CD4-positive, alpha-beta T cell (primary cell): ENCODE data around the gene CYGB. TPM values are rescaled to one million over a fixed set of nuclear protein-coding genes. Genes with fewer than 3 reads are reported as not detected.
"Not testable (repeated sequence)": the region's sequence is repeated elsewhere in the genome, so short reads cannot be mapped to it uniquely, and the experiment has no call there.

ENCODE experiments used
- ATAC-seq: fragments of 200-7000 bp; cut with Tn5 transposase; one replicate; pipeline ENCODE4 v1.10.0; 2022; ENCODE audit warnings: mild to moderate bottlenecking; ENCODE audit not compliant: poor library complexity
- CTCF ChIA-PET: fragments of 350-600 bp; sonication (Branson Sonifier 250); formaldehyde crosslinking; loops from one replicate; lab custom pipeline; 2021; ENCODE audit warnings: antibody characterized with exemption, inconsistent platforms; lab: Charles Lee
- POLR2A ChIA-PET: fragments of 350-600 bp; sonication (Branson Sonifier 250); formaldehyde crosslinking; loops from one replicate; lab custom pipeline; 2021; ENCODE audit warnings: antibody characterized with exemption, inconsistent platforms; lab: Charles Lee
- DNase-seq, 14 experiments: peaks; one replicate each; pipeline ENCODE4 v3.0.0-alpha.2; 2013 to 2020; ENCODE audit warnings: mixed read lengths in 2 of 14
- H3K27ac ChIP-seq, 2 donors: one replicate each; pipeline versions ENCODE4 v1.5.1 to v1.7.0; 2013; ENCODE audit warnings: low read length in 2 of 2, low read depth in 1 of 2, mild to moderate bottlenecking in 1 of 2
- H3K27me3 ChIP-seq, 2 experiments: 1 replicate in 1 of 2; 2 replicates in 1 of 2; pipeline versions ENCODE4 v1.6.1 to v1.7.0; 2013; ENCODE audit warnings: low read length in 2 of 2, control low read depth in 1 of 2, mild to moderate bottlenecking in 1 of 2, moderate library complexity in 1 of 2; ENCODE audit not compliant: insufficient read depth in 2 of 2, control insufficient read depth in 1 of 2
- H3K36me3 ChIP-seq: one replicate; pipeline ENCODE4 v1.6.1; 2013; ENCODE audit warnings: low read length, control low read depth; ENCODE audit not compliant: insufficient read depth
- H3K4me1 ChIP-seq: one replicate; pipeline ENCODE4 v1.6.1; 2013; ENCODE audit warnings: low read length, control low read depth; ENCODE audit not compliant: insufficient read depth
- H3K4me3 ChIP-seq: one replicate; pipeline ENCODE4 v1.5.1; 2013; ENCODE audit warnings: mild to moderate bottlenecking, low read length, moderate library complexity
- H3K9me3 ChIP-seq, 2 experiments: 1 replicate in 1 of 2; 2 replicates in 1 of 2; pipeline versions ENCODE4 v1.6.1 to v1.7.0; 2013; ENCODE audit warnings: low read length in 2 of 2, mild to moderate bottlenecking in 2 of 2, control low read depth in 1 of 2, moderate library complexity in 1 of 2; ENCODE audit not compliant: control insufficient read depth in 1 of 2, insufficient read depth in 1 of 2
- H3K27ac Mint-ChIP-seq: one replicate; pipeline ENCODE4 v1.8.0; 2020; ENCODE audit warnings: mixed read lengths
- H3K27me3 Mint-ChIP-seq: one replicate; pipeline ENCODE4 v1.8.0; 2021; ENCODE audit warnings: mixed read lengths
- H3K36me3 Mint-ChIP-seq: one replicate; pipeline ENCODE4 v1.8.0; 2021; ENCODE audit warnings: low read depth, mixed read lengths
- H3K4me1 Mint-ChIP-seq: one replicate; pipeline ENCODE4 v1.8.0; 2021; ENCODE audit warnings: low read depth, mixed read lengths
- H3K4me3 Mint-ChIP-seq: one replicate; pipeline ENCODE4 v1.8.0; 2020; ENCODE audit warnings: mild to moderate bottlenecking, mixed read lengths
- H3K9me3 Mint-ChIP-seq: one replicate; pipeline ENCODE4 v1.8.0; 2020; ENCODE audit warnings: mixed read lengths
- intact Hi-C, 2 experiments: fragments of 100-400 bp; cut with DNase I in 1 of 2; cut with micrococcal nuclease in 1 of 2; formaldehyde crosslinking; loops; one replicate each; pipeline versions ENCODE4 v1.15.1 to v1.9.0; 2023 to 2025; cut with DNase I, micrococcal nuclease
- total RNA-seq, 174 experiments: library from RNA in 2 of 174; stranded (reverse) in 2 of 174; gene quantifications; one replicate each; pipeline ENCODE4 v1.2.3 and lab custom pipeline; 2021 to 2026
- TF ChIP-seq, protein P1 (sequence below): fragments of 200-600 bp; IDR thresholded peaks from one replicate; pipeline ENCODE4 v1.8.0; 2022; ENCODE audit warnings: antibody characterized with exemption, mild to moderate bottlenecking

Gene CYGB
- total RNA-seq, 2 experiments from 2014 or later = not detected

DNA sequence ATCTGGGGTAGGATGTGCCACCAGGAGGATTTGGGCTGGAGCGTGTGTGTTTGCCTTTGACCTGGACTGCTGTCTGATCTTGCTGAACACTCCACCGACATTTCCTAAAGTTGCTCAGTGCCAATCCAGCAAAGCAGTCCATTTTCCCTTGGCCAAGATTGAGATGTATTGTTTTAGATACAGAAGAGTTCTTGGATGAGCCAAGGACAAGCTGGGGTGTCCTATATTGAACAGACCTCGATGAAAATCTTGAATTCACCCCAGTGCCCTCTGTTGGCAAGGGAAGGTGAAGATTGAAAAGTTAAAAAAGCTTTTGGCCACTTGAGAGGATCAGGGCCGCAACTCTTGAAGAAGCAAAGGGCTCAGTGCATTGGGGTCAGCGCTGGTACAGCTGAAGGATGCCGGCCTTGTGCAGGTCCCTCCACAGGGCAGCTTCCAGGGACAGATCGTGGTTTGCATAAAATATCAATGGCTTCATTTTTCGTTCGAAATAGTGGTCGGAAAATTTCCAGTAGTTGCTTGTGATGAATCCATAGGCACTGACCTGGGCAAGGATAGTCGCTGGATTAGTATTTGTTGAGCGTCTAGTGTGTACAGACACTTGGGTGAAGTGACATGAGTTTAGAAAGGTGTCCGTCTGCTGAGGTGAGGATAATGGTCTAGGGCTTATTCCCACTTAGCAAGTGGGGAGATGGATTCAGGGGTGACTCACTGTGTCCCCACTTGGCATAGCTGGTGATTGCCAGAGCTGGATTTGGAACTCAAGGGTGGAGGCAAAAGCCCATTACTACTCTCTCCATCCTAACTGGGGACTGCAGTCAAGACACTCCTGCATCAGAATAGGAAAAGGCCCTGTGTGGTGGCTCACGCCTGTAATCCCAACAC is 28.5 kb upstream of the CYGB start:
- intact Hi-C loops = no loop called here
- H3K27me3 Mint-ChIP-seq = peaks cover 4% of the 10 kb centered on the region
- TF ChIP-seq, protein P1, sequence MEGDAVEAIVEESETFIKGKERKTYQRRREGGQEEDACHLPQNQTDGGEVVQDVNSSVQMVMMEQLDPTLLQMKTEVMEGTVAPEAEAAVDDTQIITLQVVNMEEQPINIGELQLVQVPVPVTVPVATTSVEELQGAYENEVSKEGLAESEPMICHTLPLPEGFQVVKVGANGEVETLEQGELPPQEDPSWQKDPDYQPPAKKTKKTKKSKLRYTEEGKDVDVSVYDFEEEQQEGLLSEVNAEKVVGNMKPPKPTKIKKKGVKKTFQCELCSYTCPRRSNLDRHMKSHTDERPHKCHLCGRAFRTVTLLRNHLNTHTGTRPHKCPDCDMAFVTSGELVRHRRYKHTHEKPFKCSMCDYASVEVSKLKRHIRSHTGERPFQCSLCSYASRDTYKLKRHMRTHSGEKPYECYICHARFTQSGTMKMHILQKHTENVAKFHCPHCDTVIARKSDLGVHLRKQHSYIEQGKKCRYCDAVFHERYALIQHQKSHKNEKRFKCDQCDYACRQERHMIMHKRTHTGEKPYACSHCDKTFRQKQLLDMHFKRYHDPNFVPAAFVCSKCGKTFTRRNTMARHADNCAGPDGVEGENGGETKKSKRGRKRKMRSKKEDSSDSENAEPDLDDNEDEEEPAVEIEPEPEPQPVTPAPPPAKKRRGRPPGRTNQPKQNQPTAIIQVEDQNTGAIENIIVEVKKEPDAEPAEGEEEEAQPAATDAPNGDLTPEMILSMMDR = no peak
- peaks cover 48% of the 10 kb centered on the region for H3K4me1 Mint-ChIP-seq
- no peaks in the 10 kb centered on the region for H3K9me3 Mint-ChIP-seq
- Histone ChIP-seq H3K27me3 (no peaks in the 10 kb centered on the region), H3K27ac (no peak overlapping the region), H3K36me3 (peaks cover 51% of the 10 kb centered on the region), H3K4me3 (no peak overlapping the region), H3K9me3 (peaks cover 0 to 6% of the 10 kb centered on the region in 2 experiments), H3K4me1 (peaks cover 39% of the 10 kb centered on the region)
- no peak for DNase-seq
- no peak overlapping the region for H3K4me3 Mint-ChIP-seq
- ATAC-seq = no peak
- ChIA-PET POLR2A (no interaction called here), CTCF (interaction anchor here (1.5 kb wide), 1 partner anchor 43 kb away, joined by 3 read pairs; no protein-coding TSS in a partner anchor)
- peak overlapping the region; percentile 22 for H3K27ac Mint-ChIP-seq
- H3K36me3 Mint-ChIP-seq = peaks cover 54% of the 10 kb centered on the region

DNA sequence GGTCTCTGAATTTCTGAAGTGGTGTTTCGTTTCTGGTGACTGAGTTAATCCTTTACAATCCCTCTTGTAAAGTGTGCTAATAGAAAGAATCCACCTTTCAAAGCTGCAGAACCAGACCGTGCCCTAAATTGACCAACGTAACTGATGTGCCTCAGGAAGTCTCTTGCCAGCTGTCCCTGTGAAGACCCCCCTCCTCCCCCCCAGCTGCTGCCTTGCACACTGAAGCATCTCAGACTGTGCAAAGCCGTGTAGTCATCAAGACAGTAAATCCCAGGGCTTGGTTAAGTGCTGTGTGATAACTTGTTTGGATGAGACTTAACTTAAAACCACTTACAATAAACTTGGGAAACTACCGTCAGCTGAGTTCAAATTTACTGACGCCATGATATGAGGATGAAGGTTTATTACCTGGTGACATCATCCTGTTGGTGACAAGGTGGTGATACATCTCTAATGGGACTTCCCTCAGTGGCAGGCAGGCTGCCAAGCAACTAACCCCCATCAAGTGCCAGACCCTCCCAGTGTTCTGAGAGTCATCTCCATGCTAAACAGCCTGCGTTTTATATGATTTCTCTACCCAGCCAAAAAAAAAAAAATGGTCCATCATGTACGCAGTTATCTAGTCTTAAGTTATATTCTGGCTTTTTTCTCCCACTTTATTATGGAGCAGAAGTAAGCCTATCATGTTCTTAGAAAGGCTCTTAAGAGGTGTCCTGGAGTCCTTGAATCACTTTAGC is 27.6 kb upstream of the CYGB start:
- peaks cover 56% of the 10 kb centered on the region for H3K4me1 Mint-ChIP-seq
- Histone ChIP-seq H3K4me1 (peaks cover 47% of the 10 kb centered on the region), H3K36me3 (peaks cover 54% of the 10 kb centered on the region)
- H3K4me3 Mint-ChIP-seq, H3K27me3 Mint-ChIP-seq, H3K27me3 ChIP-seq, H3K9me3 Mint-ChIP-seq, H3K27ac ChIP-seq, H3K4me3 ChIP-seq, H3K9me3 ChIP-seq, intact Hi-C loops, ATAC-seq, POLR2A ChIA-PET, H3K27ac Mint-ChIP-seq: not testable (repeated sequence)
- CTCF ChIA-PET = interaction anchor here (1.5 kb wide), 1 partner anchor 42 kb away, joined by 3 read pairs; no protein-coding TSS in a partner anchor
- peaks cover 60% of the 10 kb centered on the region for H3K36me3 Mint-ChIP-seq
- peak in 3 of 14 experiments; percentile 40 to 73 (median 71) for DNase-seq

DNA sequence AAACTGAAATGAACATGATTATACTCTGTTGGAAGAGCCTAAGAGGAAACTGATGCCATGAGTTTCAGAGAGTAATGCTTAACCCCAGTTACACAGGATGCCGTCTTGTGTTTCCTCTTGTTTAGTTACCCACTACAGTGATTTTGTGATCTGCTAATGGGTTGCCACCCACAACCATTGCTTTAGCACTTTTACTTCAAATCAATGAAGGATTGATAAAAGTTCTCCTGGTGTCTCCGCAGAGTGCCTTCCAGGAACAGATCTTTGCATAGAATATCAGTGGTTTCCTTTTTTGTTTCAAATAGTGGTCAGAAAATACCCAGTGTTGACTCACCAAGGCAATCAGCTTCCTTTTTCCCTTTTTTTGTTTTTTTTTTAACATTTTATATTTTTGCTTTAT is 25.9 kb upstream of the CYGB start:
- peaks cover 69% of the 10 kb centered on the region for H3K4me1 Mint-ChIP-seq
- H3K4me3 Mint-ChIP-seq, POLR2A ChIA-PET, ATAC-seq, intact Hi-C loops, H3K27me3 Mint-ChIP-seq, H3K9me3 ChIP-seq, H3K9me3 Mint-ChIP-seq, H3K27me3 ChIP-seq, DNase-seq, H3K4me3 ChIP-seq, CTCF ChIA-PET, H3K27ac ChIP-seq: not testable (repeated sequence)
- H3K36me3 ChIP-seq = peaks cover 54% of the 10 kb centered on the region
- H3K4me1 ChIP-seq = peaks cover 61% of the 10 kb centered on the region
- peaks cover 69% of the 10 kb centered on the region for H3K36me3 Mint-ChIP-seq
- peak overlapping the region; percentile 81 for H3K27ac Mint-ChIP-seq

DNA sequence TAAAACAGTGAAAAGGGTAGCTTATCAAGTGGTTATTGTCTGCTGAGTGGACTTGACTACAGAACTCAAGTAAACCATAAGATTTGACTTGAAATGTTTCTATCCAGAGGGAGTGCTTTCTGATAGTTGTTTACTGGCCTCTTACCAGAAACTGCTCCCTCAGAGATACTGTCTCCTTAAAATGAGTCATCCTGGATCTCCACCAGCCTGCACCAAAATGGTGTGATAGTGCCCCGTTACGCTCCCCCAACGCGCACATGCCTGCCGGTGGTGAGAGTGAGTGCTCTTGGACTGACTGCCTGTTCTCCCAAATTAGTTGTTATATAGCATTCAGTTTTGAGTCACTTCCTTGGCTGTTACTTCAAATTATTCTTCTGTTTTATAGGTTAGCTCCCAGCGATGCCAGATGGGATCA is 25.2 kb upstream of the CYGB start:
- Histone ChIP-seq H3K4me3 (no peak overlapping the region), H3K4me1 (peaks cover 61% of the 10 kb centered on the region), H3K27ac (no peak overlapping the region), H3K9me3 (no peaks in the 10 kb centered on the region), H3K36me3 (peaks cover 53% of the 10 kb centered on the region), H3K27me3 (no peaks in the 10 kb centered on the region)
- POLR2A ChIA-PET = no interaction called here
- H3K27me3 Mint-ChIP-seq = no peaks in the 10 kb centered on the region
- intact Hi-C loops = no loop called here
- H3K9me3 Mint-ChIP-seq = no peaks in the 10 kb centered on the region
- peak overlapping the region; percentile 58 for H3K4me3 Mint-ChIP-seq
- TF ChIP-seq, protein P1 = no peak
- H3K4me1 Mint-ChIP-seq = peaks cover 69% of the 10 kb centered on the region
- CTCF ChIA-PET = no interaction called here
- no peak for DNase-seq
- peaks cover 69% of the 10 kb centered on the region for H3K36me3 Mint-ChIP-seq
- ATAC-seq = no peak
- peak overlapping the region; percentile 81 for H3K27ac Mint-ChIP-seq
